Panc1 (cell line): ENCODE data around the gene PSMA7.

ENCODE experiments used
- SIN3A ChIP-seq: IDR thresholded peaks from 2 replicates; pipeline ENCODE4 v1.6.1; 2012; ENCODE audit warnings: low read depth, mild to moderate bottlenecking, low read length, moderate library complexity, borderline replicate concordance; ENCODE audit not compliant: insufficient read depth
- TF ChIP-seq, protein P1 (sequence below): fragments of 450-650 bp; IDR thresholded peaks from 2 replicates; pipeline ENCODE4 v1.5.1; 2017; ENCODE audit warnings: mild to moderate bottlenecking

GRCh38 chr20:62129731-62130531, 13.3 kb downstream of the PSMA7 start:
- TF ChIP-seq, protein P1, sequence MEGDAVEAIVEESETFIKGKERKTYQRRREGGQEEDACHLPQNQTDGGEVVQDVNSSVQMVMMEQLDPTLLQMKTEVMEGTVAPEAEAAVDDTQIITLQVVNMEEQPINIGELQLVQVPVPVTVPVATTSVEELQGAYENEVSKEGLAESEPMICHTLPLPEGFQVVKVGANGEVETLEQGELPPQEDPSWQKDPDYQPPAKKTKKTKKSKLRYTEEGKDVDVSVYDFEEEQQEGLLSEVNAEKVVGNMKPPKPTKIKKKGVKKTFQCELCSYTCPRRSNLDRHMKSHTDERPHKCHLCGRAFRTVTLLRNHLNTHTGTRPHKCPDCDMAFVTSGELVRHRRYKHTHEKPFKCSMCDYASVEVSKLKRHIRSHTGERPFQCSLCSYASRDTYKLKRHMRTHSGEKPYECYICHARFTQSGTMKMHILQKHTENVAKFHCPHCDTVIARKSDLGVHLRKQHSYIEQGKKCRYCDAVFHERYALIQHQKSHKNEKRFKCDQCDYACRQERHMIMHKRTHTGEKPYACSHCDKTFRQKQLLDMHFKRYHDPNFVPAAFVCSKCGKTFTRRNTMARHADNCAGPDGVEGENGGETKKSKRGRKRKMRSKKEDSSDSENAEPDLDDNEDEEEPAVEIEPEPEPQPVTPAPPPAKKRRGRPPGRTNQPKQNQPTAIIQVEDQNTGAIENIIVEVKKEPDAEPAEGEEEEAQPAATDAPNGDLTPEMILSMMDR = no peak
- TF ChIP-seq SIN3A = no peak
